GM03348 (cell line): ENCODE results near the gene LRRC25.
A peak's percentile ranks its signal among the peaks of the same experiment; 100 is the strongest.

Source experiments
- DNase-seq: peaks from one replicate; pipeline ENCODE4 v3.0.0; 2012; ENCODE audit warnings: low spot score

Gene LRRC25

GRCh38 chr19:18435842-18436670 lies 38.6 kb upstream of the LRRC25 start:
- no peak for DNase-seq

- DNase-seq: no peak
These were observed 37.9 kb upstream of the LRRC25 start for GRCh38 chr19:18435178-18435841.

DNA sequence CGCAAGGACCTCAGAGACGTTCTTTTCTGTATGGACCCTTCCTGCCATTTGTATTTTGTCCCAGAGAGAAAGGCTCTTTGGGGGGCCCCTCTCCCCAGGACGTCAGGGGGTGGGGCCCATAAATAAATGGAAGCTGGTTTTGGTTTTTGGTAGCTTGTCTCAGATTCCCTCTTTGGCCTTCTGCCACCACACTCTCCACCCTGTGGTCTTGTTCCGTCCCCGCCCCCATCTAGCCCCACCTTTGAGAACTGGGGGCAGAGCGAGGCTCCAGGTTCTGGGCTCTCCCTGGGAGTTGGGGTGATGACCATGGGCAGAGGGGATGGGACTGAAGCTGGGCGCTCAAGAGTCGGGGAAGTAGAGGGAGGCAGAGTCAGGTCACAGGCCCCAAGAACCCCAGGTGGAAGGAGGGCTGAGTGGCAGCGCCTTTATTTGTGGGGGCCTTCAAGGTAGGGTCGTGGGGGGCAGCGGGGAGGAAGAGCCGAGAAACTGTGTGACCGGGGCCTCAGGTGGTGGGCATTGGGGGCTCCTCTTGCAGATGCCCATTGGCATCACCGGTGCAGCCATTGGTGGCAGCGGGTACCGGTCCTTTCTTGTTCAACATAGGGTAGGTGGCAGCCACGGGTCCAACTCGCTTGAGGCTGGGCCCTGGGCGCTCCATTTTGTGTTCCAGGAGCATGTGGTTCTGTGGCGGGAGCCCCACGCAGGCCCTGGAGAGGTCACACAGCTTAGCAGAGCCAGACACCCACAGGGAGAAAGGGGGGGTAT lies 37.2 kb upstream of the LRRC25 start:
- DNase-seq: no peak

DNA sequence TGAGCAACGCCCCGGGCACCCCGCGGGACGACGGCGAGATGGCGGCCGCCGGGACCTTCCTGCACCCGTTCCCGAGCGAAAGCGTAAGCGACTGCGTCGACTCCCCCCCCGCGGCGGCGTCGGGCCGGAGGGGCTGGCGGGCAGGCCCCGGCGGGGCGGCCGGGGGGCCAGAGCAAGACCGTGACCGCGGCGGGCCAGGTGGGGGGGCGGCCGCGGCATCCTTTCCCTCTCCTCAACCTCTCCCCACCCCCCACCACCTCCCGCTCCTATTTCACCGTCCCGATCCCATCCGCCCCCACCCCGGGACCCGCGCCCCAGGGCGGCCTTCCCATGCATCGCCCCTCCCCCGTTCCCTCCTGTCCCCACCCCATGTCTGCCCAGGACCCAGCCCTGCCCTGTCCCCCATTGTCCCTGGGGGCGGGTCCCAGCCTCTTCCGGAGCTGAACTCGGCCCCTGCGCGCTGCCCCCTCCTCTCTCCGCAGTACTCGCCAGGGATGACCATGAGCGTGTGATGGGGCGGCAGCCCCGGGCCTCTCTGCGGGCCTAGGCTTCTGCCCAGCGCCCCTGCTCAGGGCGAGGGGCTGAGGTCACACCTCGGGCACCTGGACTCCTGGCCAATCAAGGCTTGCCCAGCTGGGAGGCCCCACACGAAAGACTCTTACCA lies 36.4 kb upstream of the LRRC25 start:
- no peak for DNase-seq

DNA sequence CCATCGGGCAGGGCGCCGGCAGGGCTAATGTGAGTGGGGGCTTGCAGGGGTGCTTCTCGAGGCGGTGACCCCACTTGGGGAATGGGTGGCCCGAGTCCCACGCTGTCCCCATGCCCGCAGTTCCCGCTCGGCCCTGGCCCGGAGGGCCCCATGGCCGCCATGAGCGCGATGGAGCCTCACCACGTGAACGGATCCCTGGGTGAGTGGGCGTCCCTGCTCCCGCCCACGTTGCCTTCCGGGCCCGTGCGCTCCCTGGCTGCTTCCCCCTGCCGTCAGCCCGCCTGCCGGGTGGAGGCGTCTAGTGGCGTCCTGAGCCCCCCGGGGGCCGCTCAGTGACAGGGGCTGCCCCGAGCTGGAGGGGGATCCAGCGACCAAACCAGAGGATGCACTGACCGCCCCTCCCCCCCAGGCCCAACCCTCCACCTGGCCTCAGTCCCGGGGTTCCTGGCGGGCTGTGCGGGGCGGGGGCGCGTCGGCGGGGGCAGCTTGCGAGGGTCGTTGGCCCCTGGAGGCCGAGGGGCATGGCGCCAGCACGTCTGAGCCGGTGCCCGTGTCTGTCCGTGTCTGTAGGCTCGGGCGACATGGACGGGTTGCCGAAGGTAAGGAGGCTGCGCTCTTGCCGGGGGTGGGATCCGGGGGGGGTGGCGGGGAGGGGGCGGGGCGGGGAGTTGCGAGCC lies 35.7 kb upstream of the LRRC25 start:
- DNase-seq: no peak

DNA sequence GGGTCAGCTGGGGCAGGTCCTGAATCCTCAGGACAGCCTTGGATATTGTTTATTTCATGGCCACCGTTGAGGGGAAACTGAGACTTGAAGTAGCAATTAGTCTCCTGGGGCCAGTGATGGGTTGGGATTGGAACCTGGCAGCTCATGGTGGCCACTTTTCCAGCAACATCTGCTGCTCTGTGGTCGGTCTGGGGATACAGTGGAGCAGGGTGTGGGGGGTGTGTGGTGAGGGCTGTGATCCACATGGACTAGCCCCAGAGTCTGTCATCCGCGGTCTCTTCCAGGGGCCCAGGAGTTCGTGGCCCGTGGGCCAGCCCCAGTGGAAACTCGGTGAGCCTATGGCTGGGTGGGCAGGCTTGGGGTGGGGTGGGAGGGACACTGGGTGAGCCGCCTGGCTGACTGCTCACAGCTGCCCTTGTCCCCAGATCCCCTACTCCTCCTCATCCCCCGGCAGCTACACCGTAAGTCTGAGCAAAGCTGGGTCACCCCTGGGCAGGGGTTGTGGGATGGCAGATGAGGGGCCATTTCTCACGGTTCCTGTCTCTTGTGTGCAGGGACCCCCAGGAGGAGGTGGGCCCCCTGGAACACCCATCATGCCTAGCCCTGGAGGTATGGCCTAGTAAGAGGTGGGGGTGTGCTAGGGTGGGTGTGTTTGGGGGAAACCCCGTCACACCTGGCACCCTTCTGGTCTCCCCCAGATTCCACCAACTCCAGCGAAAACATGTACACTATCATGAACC lies 35.0 kb upstream of the LRRC25 start:
- DNase-seq: no peak

DNA sequence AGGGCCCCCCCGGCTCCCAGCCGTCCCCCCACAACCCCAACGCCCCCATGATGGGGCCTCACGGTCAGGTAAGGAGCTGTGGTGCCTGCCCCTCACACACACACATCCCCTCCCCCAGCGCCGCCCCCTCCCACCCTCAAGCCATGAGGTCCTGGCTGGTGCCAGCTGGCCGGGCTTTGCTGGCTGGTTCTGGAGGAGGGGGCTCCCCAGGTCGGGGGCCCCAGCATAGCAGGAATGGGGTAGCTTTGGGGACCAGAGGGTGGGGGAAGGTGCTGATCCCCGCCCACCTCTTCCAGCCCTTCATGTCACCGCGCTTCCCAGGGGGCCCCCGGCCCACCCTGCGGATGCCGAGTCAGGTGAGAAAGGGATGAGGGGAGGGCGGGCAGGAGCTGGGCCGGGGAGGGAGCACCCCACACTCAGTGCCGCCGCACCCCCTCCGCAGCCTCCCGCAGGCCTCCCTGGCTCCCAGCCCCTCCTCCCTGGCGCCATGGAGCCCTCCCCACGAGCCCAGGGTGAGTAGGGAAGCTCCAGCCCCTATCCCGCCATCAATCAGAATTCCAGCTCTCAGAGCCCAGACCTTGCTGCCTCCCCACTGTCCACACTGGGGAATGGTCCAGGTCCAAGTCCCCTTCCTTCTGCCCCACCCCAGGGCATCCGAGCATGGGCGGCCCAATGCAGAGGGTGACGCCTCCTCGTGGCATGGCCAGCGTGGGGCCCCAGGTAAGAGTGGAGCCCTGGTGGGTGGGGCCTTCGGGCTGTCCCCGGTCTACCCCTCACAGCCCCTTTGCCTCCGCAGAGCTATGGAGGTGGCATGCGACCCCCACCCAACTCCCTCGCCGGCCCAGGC lies 34.2 kb upstream of the LRRC25 start:
- DNase-seq: no peak

GRCh38 chr19:18430417-18431144 lies 33.2 kb upstream of the LRRC25 start:
- no peak for DNase-seq

DNA sequence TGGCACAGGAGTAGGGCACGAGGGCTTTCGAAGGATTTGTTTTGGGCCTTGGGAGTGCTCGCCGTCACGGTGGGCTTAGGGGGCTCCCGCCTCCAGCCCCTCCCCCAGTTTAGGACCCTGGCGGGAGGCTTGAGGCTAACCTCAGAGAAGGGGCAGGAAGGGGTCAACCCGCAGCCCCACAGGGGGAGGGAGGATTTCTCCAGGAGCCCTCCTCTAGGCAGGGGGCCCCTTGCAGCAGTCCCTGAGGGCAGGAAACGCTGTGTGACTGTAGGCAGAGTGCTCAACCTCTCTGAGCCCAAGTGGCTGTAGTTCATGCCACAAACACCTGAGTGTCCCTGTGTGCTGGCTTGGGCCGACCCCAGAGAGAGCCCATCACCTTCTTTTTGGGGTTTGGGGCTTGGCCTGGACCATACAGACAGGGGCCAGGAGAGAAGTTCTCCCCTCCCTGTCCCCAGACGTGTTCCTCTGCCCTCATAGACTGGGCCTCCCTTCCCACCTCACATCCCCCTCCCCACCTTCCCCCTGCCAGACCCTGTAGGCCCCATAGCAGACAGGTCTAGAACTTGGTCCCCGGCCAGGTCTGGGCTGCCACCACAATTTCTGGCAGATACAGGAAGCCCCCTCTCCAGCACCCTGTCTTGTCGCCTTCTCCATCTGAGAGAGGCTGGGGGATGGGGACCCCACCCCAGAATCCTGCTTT lies 32.4 kb upstream of the LRRC25 start:
- no peak for DNase-seq

DNA sequence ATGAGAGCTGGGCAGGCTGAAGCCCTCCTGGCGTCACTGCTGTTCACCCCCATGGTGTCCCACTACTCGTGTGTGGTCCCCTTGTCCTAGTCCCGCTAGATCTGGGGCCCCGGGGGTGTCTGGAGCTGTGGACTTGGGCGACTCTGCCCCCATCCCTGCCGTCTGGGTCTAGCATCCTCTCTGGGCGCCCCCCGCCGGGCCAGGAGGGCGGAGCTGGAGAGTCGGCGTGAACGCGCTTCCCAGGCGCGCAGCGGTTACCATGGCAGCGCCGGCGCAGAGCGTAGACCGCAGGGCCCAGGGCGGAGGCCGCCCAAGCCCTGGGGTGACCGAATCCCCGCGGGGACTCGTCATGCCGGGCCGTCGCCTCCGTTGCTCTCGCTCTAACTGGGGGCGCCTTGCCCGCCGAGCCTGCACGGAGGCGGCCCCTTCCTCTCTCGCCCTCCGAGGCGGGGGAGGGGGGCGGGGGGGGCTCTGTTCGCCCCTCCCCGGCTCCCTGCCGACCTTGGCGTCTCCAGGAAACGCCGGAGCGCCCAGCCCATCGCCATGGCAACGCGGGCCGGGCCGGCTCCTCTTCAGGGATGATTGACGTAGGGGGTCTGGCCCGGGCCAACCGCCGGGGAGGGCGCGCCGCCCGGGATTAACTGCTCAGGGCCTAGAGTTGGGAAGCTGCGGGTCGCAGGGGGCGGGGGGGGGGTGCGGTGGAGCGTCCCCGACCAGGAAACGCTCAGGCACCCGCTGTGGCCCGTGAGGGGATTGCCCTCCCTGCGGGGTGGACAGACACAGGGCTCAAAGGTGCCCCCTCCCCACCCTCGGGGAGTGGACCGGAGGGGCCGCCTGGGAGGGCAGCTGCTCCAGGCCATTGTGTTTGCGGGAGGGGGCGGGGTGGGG lies 31.6 kb upstream of the LRRC25 start:
- peak; percentile 79 for DNase-seq

DNA sequence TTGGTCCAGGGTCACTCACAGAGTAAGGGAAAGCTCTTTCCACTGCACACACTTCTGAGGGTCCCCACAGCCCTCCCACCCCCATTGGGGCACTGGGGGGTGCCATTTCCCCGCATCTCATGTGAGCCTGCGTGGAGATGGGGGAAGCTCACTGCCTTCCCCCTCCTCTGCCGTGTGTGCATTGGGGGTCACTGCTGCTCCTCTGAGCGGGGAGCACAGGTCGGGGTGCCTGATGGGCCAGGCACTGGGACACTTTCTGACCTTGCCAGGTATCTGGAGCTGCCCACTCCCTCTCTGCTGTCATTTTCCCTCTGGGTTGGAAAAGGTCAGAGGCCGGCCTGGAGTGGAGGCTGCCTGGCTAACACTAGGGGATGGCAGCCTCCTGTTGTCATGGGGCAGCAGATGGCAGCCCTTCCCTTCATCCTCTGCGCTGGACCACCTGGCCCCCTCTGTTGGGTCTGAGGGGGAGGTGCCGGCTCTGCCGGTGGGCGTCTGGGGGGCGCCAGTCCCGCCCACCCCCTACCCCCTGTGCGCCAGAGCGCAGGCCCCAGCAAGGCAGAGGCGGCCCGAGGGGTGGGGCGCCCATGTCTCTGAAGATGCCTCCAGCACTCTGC lies 30.9 kb upstream of the LRRC25 start:
- DNase-seq: no peak

GRCh38 chr19:18427743-18428113 lies 30.3 kb upstream of the LRRC25 start:
- DNase-seq: no peak

DNA sequence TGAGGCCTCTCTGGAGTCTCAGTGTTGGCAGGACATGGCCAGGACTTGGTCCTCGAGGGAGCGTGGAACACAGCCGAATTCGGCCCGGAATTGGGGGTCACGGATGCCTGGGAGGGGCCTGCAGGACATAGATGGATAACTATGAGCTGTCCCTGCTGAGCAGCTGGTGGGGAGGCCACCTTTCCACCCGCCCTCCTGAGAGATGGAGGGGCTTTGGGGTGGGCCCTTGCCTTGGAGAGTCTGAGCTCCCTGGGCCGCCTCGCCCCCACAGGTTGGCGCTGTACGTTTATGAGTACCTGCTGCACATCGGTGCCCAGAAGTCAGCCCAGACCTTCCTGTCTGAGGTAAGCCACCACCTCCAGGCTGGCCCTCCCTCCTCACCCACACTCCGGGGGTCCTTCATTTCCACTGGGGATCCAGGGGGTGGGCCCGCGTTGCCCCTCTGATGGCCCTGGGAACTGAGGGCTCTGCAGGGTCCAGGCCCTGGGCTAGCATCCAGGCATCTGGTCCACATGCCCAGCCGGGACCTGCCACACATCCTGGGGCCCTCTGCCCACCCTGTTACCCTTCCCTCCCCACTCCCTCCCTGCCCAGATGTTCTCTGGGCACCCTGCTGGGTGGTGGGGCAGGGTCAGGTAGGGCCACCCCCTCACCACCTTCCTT lies 29.8 kb upstream of the LRRC25 start:
- no peak for DNase-seq

- DNase-seq: no peak
These were observed 29.0 kb upstream of the LRRC25 start for GRCh38 chr19:18426416-18426767.

- peak; percentile 93 for DNase-seq
These were observed 28.3 kb upstream of the LRRC25 start for GRCh38 chr19:18425515-18426415.
